Measurements from ENCODE around the gene ZNF770. TPM values are rescaled to one million over a fixed set of nuclear protein-coding genes. Genes with fewer than 3 reads are reported as not detected.

Gene ZNF770
- total and polyA plus RNA-seq, 9 of the 15 experiments (the other 6 are each of a cell fraction or from before 2014, with no cell fraction given), result 3.4 to 50.8 (median 40.3) TPM

GRCh38 chr15:34969340-34970097 is 18.6 kb downstream of the ZNF770 start, which contains the start of gene AQR (continued):
- TF ChIP-seq NR2C1 (IDR thresholded peaks at IDR 0.05), result peak; percentile 83
- TF ChIP-seq NR2C1 (tag; IDR thresholded peaks at IDR 0.05), result peak; percentile 91
- no peak for TF ChIP-seq PTTG1 (tag; IDR thresholded peaks at IDR 0.05; ENCODE audit: low read depth)
- TF ChIP-seq TAF7 (tag; IDR thresholded peaks at IDR 0.05), result peak; percentile 91
- TF ChIP-seq, protein P1, sequence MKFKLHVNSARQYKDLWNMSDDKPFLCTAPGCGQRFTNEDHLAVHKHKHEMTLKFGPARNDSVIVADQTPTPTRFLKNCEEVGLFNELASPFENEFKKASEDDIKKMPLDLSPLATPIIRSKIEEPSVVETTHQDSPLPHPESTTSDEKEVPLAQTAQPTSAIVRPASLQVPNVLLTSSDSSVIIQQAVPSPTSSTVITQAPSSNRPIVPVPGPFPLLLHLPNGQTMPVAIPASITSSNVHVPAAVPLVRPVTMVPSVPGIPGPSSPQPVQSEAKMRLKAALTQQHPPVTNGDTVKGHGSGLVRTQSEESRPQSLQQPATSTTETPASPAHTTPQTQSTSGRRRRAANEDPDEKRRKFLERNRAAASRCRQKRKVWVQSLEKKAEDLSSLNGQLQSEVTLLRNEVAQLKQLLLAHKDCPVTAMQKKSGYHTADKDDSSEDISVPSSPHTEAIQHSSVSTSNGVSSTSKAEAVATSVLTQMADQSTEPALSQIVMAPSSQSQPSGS (CRISPR knock-in tag; IDR thresholded peaks at IDR 0.05), result no peak
- peak; percentile 70; the same call in 1 of the 2 replicates for TF ChIP-seq SPI1 (IDR thresholded peaks at IDR 0.05; ENCODE audit: borderline replicate concordance, low read depth, low read length)
- TF ChIP-seq FOXA1 (IDR thresholded peaks at IDR 0.05; ENCODE audit: borderline replicate concordance), result no peak
- 0 out of 2 replicates have a peak, but pooled peaks have one; percentile 77 for TF ChIP-seq FOXK1 (CRISPR knock-in tag; IDR thresholded peaks at IDR 0.05; ENCODE audit: borderline replicate concordance)
- TF ChIP-seq RBM14 (IDR thresholded peaks at IDR 0.05; ENCODE audit: borderline replicate concordance, insufficient read depth, low read depth, low read length), result no peak
- no peak for TF ChIP-seq STAT6 (CRISPR knock-in tag; IDR thresholded peaks at IDR 0.05)
- no peak for TF ChIP-seq ZNF324 (CRISPR knock-in tag; IDR thresholded peaks at IDR 0.05)
- no peak for TF ChIP-seq DACH1 (IDR thresholded peaks at IDR 0.05; ENCODE audit: partially characterized antibody)
- no peak for TF ChIP-seq ZNF668 (CRISPR knock-in tag; IDR thresholded peaks at IDR 0.05)
- TF ChIP-seq CBFB (CRISPR knock-in tag; IDR thresholded peaks at IDR 0.05), result no peak
- no peak for TF ChIP-seq ZNF77 (CRISPR knock-in tag; IDR thresholded peaks at IDR 0.05)
- TF ChIP-seq RREB1 (CRISPR knock-in tag; IDR thresholded peaks at IDR 0.05), result no peak
- TF ChIP-seq FOXK2 (conservative IDR thresholded peaks at IDR 0.05 in 1 of 2, IDR thresholded peaks at IDR 0.05 in 1 of 2; ENCODE audit: low read depth in 2 of 2), result peak; percentile 95 to 97
- TF ChIP-seq CAMTA2 (CRISPR knock-in tag; conservative IDR thresholded peaks at IDR 0.05), result no peak
- no peak for TF ChIP-seq ZNF785 (CRISPR knock-in tag; IDR thresholded peaks at IDR 0.05)
- TF ChIP-seq HNRNPL (IDR thresholded peaks at IDR 0.05; ENCODE audit: low read depth, low read length), result no peak

All from K562 (cell line).